Body of pancreas (tissue), 4 donors: ENCODE data around the gene TUBGCP2. TPM values are rescaled to one million over a fixed set of nuclear protein-coding genes. Genes with fewer than 3 reads are reported as not detected.

Experiments
- ATAC-seq: fragments of 150-250 bp; one replicate; pipeline ENCODE4 v1.9.1; 2016
- DNase-seq, 4 donors: peaks; one replicate each; pipeline ENCODE4 v3.0.0-alpha.2; 2019
- H3K27ac ChIP-seq, 4 donors: fragments of 200-600 bp; sonication (generic); 1 replicate in 3 of 4; 2 replicates in 1 of 4; pipeline versions ENCODE4 v1.5.1 to v1.6.1; 2016 to 2019; ENCODE audit warnings: mild to moderate bottlenecking in 1 of 4, mixed read lengths in 1 of 4, moderate library complexity in 1 of 4
- H3K27me3 ChIP-seq, 2 donors: fragments of 200-600 bp; sonication (generic); one replicate each; pipeline ENCODE4 v1.6.0; 2016; ENCODE audit warnings: mild to moderate bottlenecking in 1 of 2
- H3K36me3 ChIP-seq, 2 donors: fragments of 200-600 bp; sonication (generic); replicated peaks in 1 of 2; 2 replicates each; pipeline ENCODE4 v1.5.1; 2016; ENCODE audit warnings: low read depth in 2 of 2; ENCODE audit not compliant: insufficient read depth in 1 of 2
- H3K4me1 ChIP-seq: fragments of 200-600 bp; sonication (generic); one replicate; pipeline ENCODE4 v1.6.0; 2016
- H3K4me3 ChIP-seq, 2 donors: fragments of 200-600 bp; sonication (generic); 1 replicate in 1 of 2; 2 replicates in 1 of 2; pipeline ENCODE4 v1.5.1; 2016 to 2019
- H3K9me3 ChIP-seq, 3 donors: fragments of 200-600 bp; sonication (generic); 1 replicate in 2 of 3; 2 replicates in 1 of 3; pipeline ENCODE4 v1.5.1; 2016
- POLR2A ChIP-seq, 3 donors: fragments of 450-650 bp; IDR thresholded peaks; one replicate each; pipeline ENCODE4 v1.6.1; 2016; ENCODE audit warnings: antibody characterized with exemption in 3 of 3, mild to moderate bottlenecking in 2 of 3
- WGBS, 2 donors: methylation state at CpG; one replicate each; pipeline ENCODE4 v1.1.5; 2017; 5-methylcytosine and 5-hydroxymethylcytosine counted together
- intact Hi-C: fragments of 100-400 bp; cut with DNase I; formaldehyde crosslinking; loops from one replicate; pipeline ENCODE4 v1.15.1; 2023
- total RNA-seq, 2 donors: library from RNA; depleted of rRNA; stranded (reverse); fragments of >200 nt; gene quantifications; one replicate each; pipeline ENCODE4 v1.1.0, GENCODE V29; 2016
- TF ChIP-seq, protein P1 (sequence below), 7 experiments: fragments of 450-650 bp in 4 of 7; fragments of 200-600 bp in 3 of 7; sonication (generic) in 3 of 7; IDR thresholded peaks; one replicate each; pipeline ENCODE4 v1.5.1; 2016 to 2019; ENCODE audit warnings: antibody characterized with exemption in 7 of 7

TUBGCP2 gene
- total RNA-seq, 2 donors from 2014 or later = 32.2 to 36.6 TPM

DNA sequence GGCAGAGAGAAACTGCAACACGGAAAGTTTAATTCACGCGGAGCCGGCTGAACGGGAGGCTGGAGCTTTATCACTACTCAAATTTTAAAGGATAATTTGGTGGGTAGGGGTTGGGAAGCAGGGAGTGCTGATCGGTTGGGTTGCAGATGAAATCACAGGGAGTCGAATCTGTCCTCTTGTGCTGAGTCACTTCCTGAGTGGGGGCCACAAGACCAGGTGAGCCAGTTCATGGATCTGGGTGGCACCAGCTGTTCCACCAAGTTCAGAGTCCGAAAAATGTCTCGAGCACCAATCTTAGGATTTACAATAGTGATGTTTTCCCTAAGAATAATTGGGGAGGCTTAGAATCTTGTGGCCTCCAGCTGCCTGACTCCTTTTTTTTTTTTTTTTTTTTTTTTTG lies 34.9 kb upstream of the TUBGCP2 start:
- intact Hi-C loops = no loop called here
- Histone ChIP-seq H3K36me3 (no peaks in the 10 kb centered on the region), H3K4me1 (no peaks in the 10 kb centered on the region), H3K4me3 (no peak overlapping the region), H3K27me3 (no peaks in the 10 kb centered on the region), H3K9me3 (no peaks in the 10 kb centered on the region), H3K27ac (no peak overlapping the region)
- no peak for DNase-seq
- TF ChIP-seq, protein P1, sequence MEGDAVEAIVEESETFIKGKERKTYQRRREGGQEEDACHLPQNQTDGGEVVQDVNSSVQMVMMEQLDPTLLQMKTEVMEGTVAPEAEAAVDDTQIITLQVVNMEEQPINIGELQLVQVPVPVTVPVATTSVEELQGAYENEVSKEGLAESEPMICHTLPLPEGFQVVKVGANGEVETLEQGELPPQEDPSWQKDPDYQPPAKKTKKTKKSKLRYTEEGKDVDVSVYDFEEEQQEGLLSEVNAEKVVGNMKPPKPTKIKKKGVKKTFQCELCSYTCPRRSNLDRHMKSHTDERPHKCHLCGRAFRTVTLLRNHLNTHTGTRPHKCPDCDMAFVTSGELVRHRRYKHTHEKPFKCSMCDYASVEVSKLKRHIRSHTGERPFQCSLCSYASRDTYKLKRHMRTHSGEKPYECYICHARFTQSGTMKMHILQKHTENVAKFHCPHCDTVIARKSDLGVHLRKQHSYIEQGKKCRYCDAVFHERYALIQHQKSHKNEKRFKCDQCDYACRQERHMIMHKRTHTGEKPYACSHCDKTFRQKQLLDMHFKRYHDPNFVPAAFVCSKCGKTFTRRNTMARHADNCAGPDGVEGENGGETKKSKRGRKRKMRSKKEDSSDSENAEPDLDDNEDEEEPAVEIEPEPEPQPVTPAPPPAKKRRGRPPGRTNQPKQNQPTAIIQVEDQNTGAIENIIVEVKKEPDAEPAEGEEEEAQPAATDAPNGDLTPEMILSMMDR (IDR thresholded peaks at IDR 0.05) = no peak
- TF ChIP-seq POLR2A (IDR thresholded peaks at IDR 0.05) = no peak
- 50 to 61% methylated on average over 9 of the region's 9 CpGs for WGBS, 2 donors
- ATAC-seq = no peak

DNA sequence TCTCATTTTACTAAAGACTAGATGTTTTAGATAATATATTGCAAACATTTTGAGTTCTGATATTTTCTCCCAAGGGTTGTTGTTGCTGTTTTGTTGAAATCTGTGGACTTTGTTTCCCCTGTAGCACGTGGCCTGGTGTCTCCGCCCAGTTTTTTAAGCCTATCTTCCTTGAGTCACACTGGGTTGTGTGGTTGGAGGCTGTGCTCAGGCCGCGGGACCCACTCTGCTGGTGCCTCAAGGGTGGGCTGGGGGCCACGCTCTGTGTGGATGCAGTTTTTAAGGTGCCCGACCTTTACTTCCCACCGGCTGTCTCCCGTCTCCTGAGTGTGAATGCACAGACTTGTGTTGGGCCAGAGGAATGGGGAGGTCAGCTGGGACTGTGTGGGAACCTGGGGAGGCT lies 34.3 kb upstream of the TUBGCP2 start:
- no peak for ATAC-seq
- intact Hi-C loops = no loop called here
- Histone ChIP-seq H3K27ac (no peak overlapping the region), H3K36me3 (no peaks in the 10 kb centered on the region), H3K27me3 (no peaks in the 10 kb centered on the region), H3K9me3 (no peaks in the 10 kb centered on the region), H3K4me1 (no peaks in the 10 kb centered on the region), H3K4me3 (no peak overlapping the region)
- no peak for TF ChIP-seq POLR2A (IDR thresholded peaks at IDR 0.05)
- TF ChIP-seq, protein P1 (IDR thresholded peaks at IDR 0.05) = no peak
- WGBS, 2 donors = 70 to 73% methylated on average over 8 of the region's 8 CpGs
- DNase-seq = no peak

DNA sequence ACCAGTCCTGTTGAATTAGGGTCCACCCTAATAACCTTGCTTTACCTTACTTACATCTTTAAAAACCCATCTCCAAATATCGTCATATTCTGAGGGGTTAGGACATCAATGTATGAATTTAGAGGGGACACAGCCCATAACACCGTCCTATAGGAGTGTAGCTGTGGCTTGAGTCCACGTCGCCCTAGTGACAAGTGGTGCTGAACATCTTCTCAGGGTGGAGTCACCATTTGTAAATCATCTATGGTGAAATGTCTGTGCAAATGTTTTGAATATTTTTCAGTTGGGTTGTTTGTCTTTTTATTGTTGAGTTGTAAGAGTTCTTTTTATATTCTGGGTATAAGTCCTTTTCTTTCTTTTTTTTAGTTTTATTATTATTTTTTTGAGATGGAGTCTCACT lies 33.3 kb upstream of the TUBGCP2 start:
- DNase-seq (no peak), ATAC-seq (no peak)
- H3K9me3 ChIP-seq = no peaks in the 10 kb centered on the region
- H3K4me3 ChIP-seq = no peak overlapping the region
- H3K27me3 ChIP-seq = peaks cover 0 to 3% of the 10 kb centered on the region in 2 donors
- no peak overlapping the region for H3K27ac ChIP-seq
- intact Hi-C loops = no loop called here
- 69 to 81% methylated on average over 4 of the region's 4 CpGs for WGBS, 2 donors
- H3K4me1 ChIP-seq = no peaks in the 10 kb centered on the region
- TF ChIP-seq POLR2A (IDR thresholded peaks at IDR 0.05) = no peak
- TF ChIP-seq, protein P1 (IDR thresholded peaks at IDR 0.05) = no peak
- no peaks in the 10 kb centered on the region for H3K36me3 ChIP-seq

DNA sequence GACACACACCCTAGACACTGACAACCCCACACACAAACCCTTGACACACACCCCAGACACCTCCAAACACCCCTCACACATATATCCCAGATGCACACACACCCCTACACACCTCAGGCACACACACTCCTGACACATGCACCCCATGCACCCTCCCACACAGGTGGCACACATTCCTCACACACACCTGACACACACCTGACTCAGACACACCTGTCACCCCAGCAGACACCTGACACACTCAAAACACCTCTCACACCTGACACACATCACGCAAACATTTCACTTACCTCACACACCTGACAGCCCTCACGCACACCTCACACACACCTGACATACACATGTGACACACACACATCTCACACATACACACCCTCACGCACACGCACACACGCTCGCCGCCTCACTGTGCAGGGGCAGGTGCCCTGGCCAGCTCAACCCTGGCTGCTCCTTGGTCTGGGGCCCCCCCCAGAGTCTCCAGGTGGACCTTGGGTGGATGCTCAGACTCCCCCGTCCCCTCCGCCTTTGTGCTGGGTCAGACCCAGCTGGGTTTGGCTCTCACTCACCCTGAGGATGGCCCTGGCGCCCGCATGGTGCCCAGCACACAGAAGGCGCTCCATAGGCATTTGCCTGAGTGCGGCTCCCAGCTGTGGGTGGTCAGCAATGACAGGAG lies 31.2 kb upstream of the TUBGCP2 start:
- no peak overlapping the region for H3K4me3 ChIP-seq
- 80 to 82% methylated on average over 7 to 13 of the region's 13 CpGs for WGBS, 2 donors
- peaks cover 20% of the 10 kb centered on the region for H3K4me1 ChIP-seq
- H3K27me3 ChIP-seq = peaks cover 0 to 24% of the 10 kb centered on the region in 2 donors
- intact Hi-C loops = no loop called here
- H3K9me3 ChIP-seq = no peaks in the 10 kb centered on the region
- no peak overlapping the region for H3K27ac ChIP-seq
- no peaks in the 10 kb centered on the region for H3K36me3 ChIP-seq
- no peak for DNase-seq
- TF ChIP-seq POLR2A (IDR thresholded peaks at IDR 0.05) = no peak
- TF ChIP-seq, protein P1 (IDR thresholded peaks at IDR 0.05) = no peak
- ATAC-seq = no peak
